K562 (cell line): ENCODE results near the gene PTPN1. TPM values are rescaled to one million over a fixed set of nuclear protein-coding genes. Genes with fewer than 3 reads are reported as not detected.

Experiments
- ATAC-seq: fragments of 200-7000 bp; cut with Tn5 transposase; 3 replicates; pipeline ENCODE4 v1.9.1; 2020; ENCODE audit warnings: moderate library complexity
- BruUV-seq: library from RNA; stranded (reverse); fragments of 400-500 nt; replicated peaks from 2 replicates; lab custom pipeline; 2021; lab: Mats Ljungman, UMichigan
- CTCF ChIA-PET: fragments of 300-600 bp; formaldehyde crosslinking; extraction: SDS; loops from one replicate; lab custom pipeline; 2021; ENCODE audit warnings: low intra/inter-chr PET ratio; lab: Yijun Ruan, JAX
- POLR2A ChIA-PET: fragments of 300-600, 350-650 bp; sonication (Branson Sonifier 250); formaldehyde crosslinking; extraction: SDS; loops from one replicate; lab custom pipeline; 2021; ENCODE audit warnings: antibody characterized with exemption, inconsistent platforms; lab: Yijun Ruan, JAX
- DNase-seq, 4 experiments: peaks; one replicate each; pipeline versions ENCODE4 v3.0.0 to v3.0.0-alpha.2; 2011 to 2018; ENCODE audit warnings: low spot score in 3 of 4, mixed read lengths in 3 of 4; ENCODE audit errors: extremely low read depth in 1 of 4
- FAIRE-seq: peaks from 2 replicates; lab custom pipeline; 2011; peaks lifted over from hg19 to GRCh38; lab: Jason Lieb, UNC
- H2AFZ ChIP-seq: 2 replicates; pipeline ENCODE4 v1.6.0; 2011; ENCODE audit warnings: low read depth, low read length, control low read depth, inconsistent platforms
- H3K27ac ChIP-seq: fragments of 200-600 bp; 3 replicates; pipeline ENCODE4 v1.8.0; 2011; ENCODE audit warnings: low read depth, mild to moderate bottlenecking, control low read depth, inconsistent platforms, low read length, moderate library complexity, mixed read lengths; ENCODE audit errors: extremely low read depth
- H3K27me3 ChIP-seq, 2 experiments: fragments of 300-600 bp in 1 of 2; 2 replicates in 1 of 2; 3 replicates in 1 of 2; pipeline versions ENCODE4 v1.6.0 to v1.8.0; 2011; ENCODE audit warnings: inconsistent platforms in 2 of 2, low read length in 2 of 2, mild to moderate bottlenecking in 1 of 2, mixed read lengths in 1 of 2, moderate library complexity in 1 of 2; ENCODE audit not compliant: control insufficient read depth in 2 of 2, insufficient read depth in 2 of 2
- H3K36me3 ChIP-seq: fragments of 300-600 bp; 3 replicates; pipeline ENCODE4 v1.8.0; 2011; ENCODE audit warnings: mild to moderate bottlenecking, low read length, inconsistent platforms; ENCODE audit not compliant: control insufficient read depth, insufficient read depth
- H3K4me1 ChIP-seq, 2 experiments: fragments of 200-600 bp in 1 of 2; replicated peaks in 1 of 2; 2 replicates in 1 of 2; 3 replicates in 1 of 2; pipeline versions ENCODE4 v1.5.1 to v1.8.0; 2011; ENCODE audit warnings: inconsistent platforms in 2 of 2, low read length in 2 of 2, mild to moderate bottlenecking in 1 of 2, mixed read lengths in 1 of 2, moderate library complexity in 1 of 2; ENCODE audit not compliant: control insufficient read depth in 2 of 2, insufficient read depth in 2 of 2
- H3K4me2 ChIP-seq: 2 replicates; pipeline ENCODE4 v1.6.1; 2011; ENCODE audit warnings: low read length, control low read depth, inconsistent platforms, mixed read lengths; ENCODE audit not compliant: insufficient read depth
- H3K4me3 ChIP-seq: fragments of 200-600 bp; sonication (generic), shearing (Covaris generic); 2 replicates; pipeline ENCODE4 v1.5.1; 2016; ENCODE audit warnings: control low read depth, inconsistent platforms
- H3K79me2 ChIP-seq: fragments of 200-600 bp; 3 replicates; pipeline ENCODE4 v1.8.0; 2011; ENCODE audit warnings: low read length, inconsistent platforms; ENCODE audit not compliant: control insufficient read depth, insufficient read depth
- H3K9ac ChIP-seq, 2 experiments: 2 replicates each; pipeline versions ENCODE4 v1.6.0 to v1.6.1; 2011; ENCODE audit warnings: low read depth in 2 of 2, low read length in 2 of 2, control low read depth in 1 of 2, inconsistent platforms in 1 of 2, mild to moderate bottlenecking in 1 of 2, mixed read lengths in 1 of 2; ENCODE audit not compliant: insufficient read depth in 1 of 2
- H3K9me1 ChIP-seq: one replicate; pipeline ENCODE4 v1.6.0; 2011; ENCODE audit warnings: inconsistent platforms, mild to moderate bottlenecking, low read length, moderate library complexity; ENCODE audit not compliant: control insufficient read depth, insufficient read depth
- H3K9me3 ChIP-seq: replicated peaks from 2 replicates; pipeline ENCODE4 v1.5.1; 2011; ENCODE audit warnings: low read depth, low read length, inconsistent platforms; ENCODE audit not compliant: control insufficient read depth, insufficient read depth
- H4K20me1 ChIP-seq: replicated peaks from 2 replicates; pipeline ENCODE4 v1.6.1; 2011; ENCODE audit warnings: low read length, inconsistent platforms, mixed read lengths; ENCODE audit not compliant: control insufficient read depth, insufficient read depth
- ARID1B ChIP-seq: fragments of 450-650 bp; IDR thresholded peaks from 2 replicates; pipeline ENCODE4 v1.6.1; 2016; ENCODE audit warnings: antibody characterized with exemption, mild to moderate bottlenecking, inconsistent platforms
- BMI1 ChIP-seq: fragments of 150-350 bp; IDR thresholded peaks from 2 replicates; pipeline ENCODE4 v1.6.1; 2014; ENCODE audit warnings: low read length
- KDM2B ChIP-seq: fragments of 250-450 bp; sonication (Bioruptor Pico); IDR thresholded peaks from 2 replicates; pipeline ENCODE4 v1.8.0; 2021; ENCODE audit warnings: mild to moderate bottlenecking, moderate library complexity
- LEF1 ChIP-seq: fragments of 450-650 bp; IDR thresholded peaks from 2 replicates; pipeline ENCODE4 v1.6.1; 2016; ENCODE audit warnings: mild to moderate bottlenecking
- POLR2H ChIP-seq: IDR thresholded peaks from 2 replicates; pipeline ENCODE4 v1.6.1; 2016; ENCODE audit warnings: missing genetic modification characterization, low read depth, mild to moderate bottlenecking, control low read depth, missing compliant biosample characterization, moderate library complexity
- SMAD3 ChIP-seq: fragments of 450-650 bp; formaldehyde crosslinking; conservative IDR thresholded peaks from 2 replicates; pipeline ENCODE4 v1.4.0; 2020; ENCODE audit warnings: mild to moderate bottlenecking
- SMARCA5 ChIP-seq: fragments of 450-650 bp; IDR thresholded peaks from 2 replicates; pipeline ENCODE4 v1.6.1; 2016
- SRSF7 ChIP-seq: fragments of 200-400 bp; formaldehyde crosslinking; optimal IDR thresholded peaks from 2 replicates; pipeline ENCODE3; 2017; ENCODE audit warnings: mild to moderate bottlenecking, low read depth, low read length
- TCFL5 ChIP-seq: fragments of 250-450 bp; sonication (Bioruptor Pico); conservative IDR thresholded peaks from 2 replicates; pipeline ENCODE4 v1.6.1; 2021; ENCODE audit warnings: mild to moderate bottlenecking, moderate library complexity, matching md5 sums
- TEAD4 ChIP-seq, 2 experiments: sonication (generic) in 1 of 2; formaldehyde crosslinking in 1 of 2; IDR thresholded peaks; 2 replicates each; pipeline versions ENCODE4 v1.6.1 to v1.8.0; 2012 to 2022; ENCODE audit warnings: borderline replicate concordance in 1 of 2, inconsistent platforms in 1 of 2, low read length in 1 of 2, mild to moderate bottlenecking in 1 of 2, missing genetic modification reagents in 1 of 2
- TFAM ChIP-seq: fragments of 250-450 bp; sonication (Bioruptor Pico); conservative IDR thresholded peaks from 2 replicates; pipeline ENCODE4 v1.5.0; 2021; ENCODE audit warnings: mild to moderate bottlenecking, moderate library complexity
- ZNF79 ChIP-seq: fragments of 250-450 bp; sonication (Bioruptor Pico); IDR thresholded peaks from 2 replicates; pipeline ENCODE4 v1.4.0; 2020; ENCODE audit warnings: low read depth, mild to moderate bottlenecking, moderate library complexity
- WGBS: fragments of 100-300 bp; shearing (Covaris generic); methylation state at CpG from one replicate; pipeline ENCODE4 v1.1.6; 2016; ENCODE audit warnings: low coverage, mixed read lengths; ENCODE audit not compliant: insufficient coverage; ENCODE audit errors: missing lambda C conversion rate; 5-methylcytosine and 5-hydroxymethylcytosine counted together
- in situ Hi-C: fragments of 300-500 bp; cut with MboI; formaldehyde crosslinking; loops from 4 replicates; pipeline ENCODE4 v1.15.0; 2018; ENCODE audit warnings: inconsistent platforms, mixed read lengths
- intact Hi-C: fragments of 100-400 bp; cut with micrococcal nuclease; formaldehyde crosslinking; loops from 2 replicates; pipeline ENCODE4 v1.14.2; 2022
- polyA plus RNA-seq, 8 experiments: library from polyadenylated mRNA; depleted of rRNA in 4 of 8; stranded (reverse) in 5 of 8; unstranded in 3 of 8; fragments of >200 nt; fragmentation: Nextera tagmentation in 2 of 8; fragmentation: Illumina TruSeq in 1 of 8; extraction: Ambion mirVana in 2 of 8; extraction: Trizol in 1 of 8; gene quantifications; 2 replicates each; pipeline versions ENCODE4 v1.2.1 to v1.2.3, GENCODE V29; 2011 to 2014; ENCODE audit warnings: inconsistent platforms in 1 of 8, missing spikeins in 1 of 8
- total RNA-seq, 7 experiments: library from RNA; depleted of rRNA in 6 of 7; stranded (reverse); fragments of >200 nt in 6 of 7; fragmentation: Illumina TruSeq in 2 of 7; extraction: Trizol in 2 of 7; gene quantifications; 2 replicates each; pipeline versions ENCODE4 v1.2.1 to v1.2.3, GENCODE V29; 2011 to 2021; ENCODE audit warnings: low replicate concordance in 1 of 7
- TF ChIP-seq, protein P1 (sequence below): fragments of 250-450 bp; sonication (Bioruptor Pico); IDR thresholded peaks from 2 replicates; pipeline ENCODE4 v1.5.0; 2020; ENCODE audit warnings: mild to moderate bottlenecking, borderline replicate concordance
- TF ChIP-seq, protein P2 (sequence below): fragments of 250-450 bp; sonication (Bioruptor Pico); IDR thresholded peaks from 2 replicates; pipeline ENCODE4 v1.5.0; 2022; ENCODE audit warnings: mild to moderate bottlenecking
- TF ChIP-seq, protein P3 (sequence below): fragments of 450-650 bp; IDR thresholded peaks from 2 replicates; pipeline ENCODE4 v1.6.1; 2018; ENCODE audit warnings: mild to moderate bottlenecking, low read depth; ENCODE audit not compliant: partially characterized antibody

The PTPN1 gene
- total and polyA plus RNA-seq, 9 of the 15 experiments (the other 6 are each of a cell fraction or from before 2014, with no cell fraction given), result 11.0 to 85.3 (median 54.0) TPM

DNA sequence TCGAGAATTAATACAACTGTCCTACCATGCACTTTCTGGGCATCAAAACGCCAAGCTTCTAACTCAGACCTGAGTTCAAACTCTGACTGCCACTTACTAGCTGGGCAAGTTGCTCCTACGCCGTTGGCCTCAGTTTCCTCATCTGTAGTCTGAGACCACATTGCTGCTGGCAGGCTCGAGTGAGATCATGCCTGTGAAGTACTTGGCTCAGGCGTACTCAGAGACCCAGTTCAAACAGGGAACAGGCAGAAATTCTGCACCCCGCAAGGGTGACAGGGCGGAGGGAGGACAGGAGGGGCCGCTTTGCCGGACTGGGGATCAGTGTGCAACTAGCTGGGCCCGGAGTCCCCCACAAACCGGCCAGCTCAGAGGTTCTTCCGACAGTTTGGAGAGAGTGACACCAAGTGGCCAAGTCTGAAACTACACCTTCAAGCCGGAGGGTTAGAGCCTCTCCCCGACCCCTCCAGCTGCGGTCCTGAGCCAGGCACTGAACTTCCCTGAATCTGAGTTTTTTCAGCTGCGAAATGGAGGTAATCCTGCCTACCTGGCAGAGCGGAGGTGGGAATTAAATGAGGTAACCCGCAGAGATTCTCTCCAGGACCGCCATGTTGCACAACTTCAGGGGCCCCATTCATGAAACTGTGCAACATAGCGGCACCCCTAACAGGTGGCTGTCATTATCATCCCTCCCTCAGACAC is 46.0 kb upstream of the PTPN1 start:
- H3K9me3 ChIP-seq, result no peaks in the 10 kb centered on the region
- no peaks in the 10 kb centered on the region for H4K20me1 ChIP-seq
- peak overlapping the region; percentile 41; the same call in 1 of the 3 replicates for H3K27ac ChIP-seq
- H3K9me1 ChIP-seq, result no peaks in the 10 kb centered on the region
- no peaks in the 10 kb centered on the region for H3K79me2 ChIP-seq
- peak; percentile 72 to 75 (median 74) for DNase-seq
- H3K36me3 ChIP-seq, result no peaks in the 10 kb centered on the region
- POLR2A ChIA-PET, result interaction anchor here (0.6 to 1.5 kb wide), 7 partner anchors 97 to 273 kb away, joined by 3 to 12 read pairs (median 3); partner anchors contain the start of gene CEBPB
- ATAC-seq, result peak; percentile 85
- H3K4me3 ChIP-seq, result no peak overlapping the region
- CTCF ChIA-PET, result interaction anchor here (0.9 to 6.7 kb wide), 4 partner anchors 112 to 278 kb away, joined by 3 to 58 read pairs (median 6); no protein-coding TSS in a partner anchor
- in situ Hi-C loops (loop anchor here (5.0 kb wide), 4 partner anchors 117 to 487 kb away; no protein-coding TSS in a partner anchor), intact Hi-C loops (loop anchor here (1.0 to 10.0 kb wide), 6 partner anchors 116 to 479 kb away; partner anchors contain the start of gene SNAI1)
- peak; percentile 89 for FAIRE-seq
- H3K4me1 ChIP-seq, result peaks cover 14 to 17% of the 10 kb centered on the region in 2 experiments; a peak in 3 of 5 replicates
- peak overlapping the region; percentile 19 to 84; a peak in 3 of 4 replicates for H3K9ac ChIP-seq
- H2AFZ ChIP-seq, result peak overlapping the region; percentile 98
- H3K27me3 ChIP-seq, result no peaks in the 10 kb centered on the region
- 14% methylated on average over 21 of the region's 21 CpGs for WGBS
- peak overlapping the region; percentile 77 for H3K4me2 ChIP-seq
- BruUV-seq, result no TSS peak
- TF ChIP-seq POLR2H (tag), result no peak
- TF ChIP-seq, protein P1, sequence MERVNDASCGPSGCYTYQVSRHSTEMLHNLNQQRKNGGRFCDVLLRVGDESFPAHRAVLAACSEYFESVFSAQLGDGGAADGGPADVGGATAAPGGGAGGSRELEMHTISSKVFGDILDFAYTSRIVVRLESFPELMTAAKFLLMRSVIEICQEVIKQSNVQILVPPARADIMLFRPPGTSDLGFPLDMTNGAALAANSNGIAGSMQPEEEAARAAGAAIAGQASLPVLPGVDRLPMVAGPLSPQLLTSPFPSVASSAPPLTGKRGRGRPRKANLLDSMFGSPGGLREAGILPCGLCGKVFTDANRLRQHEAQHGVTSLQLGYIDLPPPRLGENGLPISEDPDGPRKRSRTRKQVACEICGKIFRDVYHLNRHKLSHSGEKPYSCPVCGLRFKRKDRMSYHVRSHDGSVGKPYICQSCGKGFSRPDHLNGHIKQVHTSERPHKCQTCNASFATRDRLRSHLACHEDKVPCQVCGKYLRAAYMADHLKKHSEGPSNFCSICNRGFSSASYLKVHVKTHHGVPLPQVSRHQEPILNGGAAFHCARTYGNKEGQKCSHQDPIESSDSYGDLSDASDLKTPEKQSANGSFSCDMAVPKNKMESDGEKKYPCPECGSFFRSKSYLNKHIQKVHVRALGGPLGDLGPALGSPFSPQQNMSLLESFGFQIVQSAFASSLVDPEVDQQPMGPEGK, result no peak
- no peak for TF ChIP-seq ZNF79 (CRISPR knock-in tag)
- TF ChIP-seq ARID1B, result no peak
- TF ChIP-seq KDM2B (CRISPR knock-in tag), result no peak
- TF ChIP-seq, protein P2, sequence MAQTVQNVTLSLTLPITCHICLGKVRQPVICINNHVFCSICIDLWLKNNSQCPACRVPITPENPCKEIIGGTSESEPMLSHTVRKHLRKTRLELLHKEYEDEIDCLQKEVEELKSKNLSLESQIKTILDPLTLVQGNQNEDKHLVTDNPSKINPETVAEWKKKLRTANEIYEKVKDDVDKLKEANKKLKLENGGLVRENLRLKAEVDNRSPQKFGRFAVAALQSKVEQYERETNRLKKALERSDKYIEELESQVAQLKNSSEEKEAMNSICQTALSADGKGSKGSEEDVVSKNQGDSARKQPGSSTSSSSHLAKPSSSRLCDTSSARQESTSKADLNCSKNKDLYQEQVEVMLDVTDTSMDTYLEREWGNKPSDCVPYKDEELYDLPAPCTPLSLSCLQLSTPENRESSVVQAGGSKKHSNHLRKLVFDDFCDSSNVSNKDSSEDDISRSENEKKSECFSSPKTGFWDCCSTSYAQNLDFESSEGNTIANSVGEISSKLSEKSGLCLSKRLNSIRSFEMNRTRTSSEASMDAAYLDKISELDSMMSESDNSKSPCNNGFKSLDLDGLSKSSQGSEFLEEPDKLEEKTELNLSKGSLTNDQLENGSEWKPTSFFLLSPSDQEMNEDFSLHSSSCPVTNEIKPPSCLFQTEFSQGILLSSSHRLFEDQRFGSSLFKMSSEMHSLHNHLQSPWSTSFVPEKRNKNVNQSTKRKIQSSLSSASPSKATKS (CRISPR knock-in tag), result no peak
- no peak for TF ChIP-seq TFAM (CRISPR knock-in tag)
- TF ChIP-seq SMAD3 (CRISPR knock-in tag), result no peak
- TF ChIP-seq BMI1, result no peak
- no peak for TF ChIP-seq LEF1
- no peak for TF ChIP-seq TEAD4 (IDR thresholded peaks at IDR 0.05; ENCODE audit: low read length)
- TF ChIP-seq TEAD4 (CRISPR knock-in tag; IDR thresholded peaks at IDR 0.05; ENCODE audit: borderline replicate concordance), result no peak
- TF ChIP-seq SRSF7, result no peak
- TF ChIP-seq, protein P3, sequence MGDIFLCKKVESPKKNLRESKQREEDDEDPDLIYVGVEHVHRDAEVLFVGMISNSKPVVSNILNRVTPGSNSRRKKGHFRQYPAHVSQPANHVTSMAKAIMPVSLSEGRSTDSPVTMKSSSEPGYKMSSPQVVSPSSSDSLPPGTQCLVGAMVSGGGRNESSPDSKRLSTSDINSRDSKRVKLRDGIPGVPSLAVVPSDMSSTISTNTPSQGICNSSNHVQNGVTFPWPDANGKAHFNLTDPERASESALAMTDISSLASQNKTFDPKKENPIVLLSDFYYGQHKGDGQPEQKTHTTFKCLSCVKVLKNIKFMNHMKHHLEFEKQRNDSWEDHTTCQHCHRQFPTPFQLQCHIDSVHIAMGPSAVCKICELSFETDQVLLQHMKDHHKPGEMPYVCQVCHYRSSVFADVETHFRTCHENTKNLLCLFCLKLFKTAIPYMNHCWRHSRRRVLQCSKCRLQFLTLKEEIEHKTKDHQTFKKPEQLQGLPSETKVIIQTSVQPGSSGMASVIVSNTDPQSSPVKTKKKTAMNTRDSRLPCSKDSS, result no peak
- no peak for TF ChIP-seq TCFL5
- TF ChIP-seq SMARCA5, result peak; percentile 54; the same call in 1 of the 2 replicates
